ENCODE results near the gene ANGEL1. TPM values are rescaled to one million over a fixed set of nuclear protein-coding genes. Genes with fewer than 3 reads are reported as not detected.

Gene ANGEL1
- total and polyA plus RNA-seq, 9 of the 15 experiments (the other 6 are each of a cell fraction or from before 2014, with no cell fraction given): 2.1 to 22.2 (median 7.3) TPM

- ChIA-PET POLR2A (interaction anchor here (0.6 to 1.0 kb wide), 3 partner anchors 11 to 32 kb away, joined by 3 to 4 read pairs (median 3); no protein-coding TSS in a partner anchor), CTCF (ENCODE audit: low intra/inter-chr PET ratio) (no interaction called here)
- Histone ChIP-seq H3K9ac (ENCODE audit: insufficient read depth in 1 of 2, low read depth in 2 of 2, low read length in 2 of 2) (no peak overlapping the region), H3K27ac (ENCODE audit: extremely low read depth, low read depth, low read length) (no peak overlapping the region; the same call in 2 of the 3 replicates), H3K4me1 (replicated peaks in 1 of 2; ENCODE audit: control insufficient read depth in 2 of 2, insufficient read depth in 2 of 2, low read length in 2 of 2) (peaks cover 15 to 27% of the 10 kb centered on the region in 2 experiments), H3K9me3 (replicated peaks; ENCODE audit: control insufficient read depth, insufficient read depth, low read depth, low read length) (no peaks in the 10 kb centered on the region), H4K20me1 (replicated peaks; ENCODE audit: control insufficient read depth, insufficient read depth, low read length) (no peaks in the 10 kb centered on the region), H3K27me3 (ENCODE audit: control insufficient read depth in 2 of 2, insufficient read depth in 2 of 2, low read length in 2 of 2) (no peaks in the 10 kb centered on the region), H3K9me1 (ENCODE audit: control insufficient read depth, insufficient read depth, low read length) (no peaks in the 10 kb centered on the region), H3K4me3 (no peak overlapping the region), H2AFZ (ENCODE audit: low read depth, low read length) (no peak overlapping the region), H3K79me2 (ENCODE audit: control insufficient read depth, insufficient read depth, low read length) (no peaks in the 10 kb centered on the region), H3K4me2 (ENCODE audit: insufficient read depth, low read length) (no peak overlapping the region), H3K36me3 (ENCODE audit: control insufficient read depth, insufficient read depth, low read length) (peaks cover 10% of the 10 kb centered on the region; the same call in 2 of the 3 replicates)
- ATAC-seq (no peak), DNase-seq (ENCODE audit: extremely low read depth in 1 of 4, low spot score in 3 of 4) (no peak), FAIRE-seq (no peak)
- intact Hi-C loops (cut with micrococcal nuclease) (no loop called here), in situ Hi-C loops (cut with MboI) (loop anchor here (5.0 kb wide), 1 partner anchor 68 kb away; no protein-coding TSS in a partner anchor)
- TF ChIP-seq ARID2 (IDR thresholded peaks at IDR 0.05) (no peak), ZNF518B (CRISPR knock-in tag; IDR thresholded peaks at IDR 0.05) (no peak), BMI1 (IDR thresholded peaks at IDR 0.05; ENCODE audit: low read length) (no peak), CBX3 (IDR thresholded peaks at IDR 0.05; ENCODE audit: borderline replicate concordance in 1 of 2, low read length in 2 of 2) (no peak), SRSF1 (IDR thresholded peaks at IDR 0.05; ENCODE audit: low read depth, low read length) (no peak), POLR2AphosphoS2 (IDR thresholded peaks at IDR 0.05; ENCODE audit: low read length) (no peak), KLF6 (CRISPR knock-in tag; IDR thresholded peaks at IDR 0.05; ENCODE audit: borderline replicate concordance) (no peak), CREB3 (tag; conservative IDR thresholded peaks at IDR 0.05; ENCODE audit: low read depth) (no peak), ZNF41 (CRISPR knock-in tag; conservative IDR thresholded peaks at IDR 0.05) (no peak), TRIM24 (IDR thresholded peaks at IDR 0.05) (no peak), BRD4 (IDR thresholded peaks at IDR 0.05) (no peak)
- 49% methylated on average over 3 of the region's 5 CpGs for WGBS (ENCODE audit: insufficient coverage, low coverage, missing lambda C conversion rate)
- no TSS peak for BruUV-seq (replicated peaks)
These were observed 32.3 kb downstream of the ANGEL1 start for GRCh38 chr14:76780360-76780759.

Data from K562 (cell line).